MCF 10A (cell line): ENCODE results near the gene CPNE9. TPM values are rescaled to one million over a fixed set of nuclear protein-coding genes. Genes with fewer than 3 reads are reported as not detected.

Experiments
- BruUV-seq: library from RNA; stranded (reverse); fragments of 400-500 nt; replicated peaks from 2 replicates; lab custom pipeline; 2021; lab: Mats Ljungman, UMichigan
- CTCF ChIA-PET: fragments of 300-600 bp; sonication (Branson Sonifier 250); formaldehyde crosslinking; extraction: SDS; loops from one replicate; lab custom pipeline; 2021; ENCODE audit warnings: antibody characterized with exemption, inconsistent platforms; lab: Yijun Ruan, JAX
- POLR2A ChIA-PET: fragments of 300-600, 350-650 bp; sonication (Branson Sonifier 250); formaldehyde crosslinking; extraction: SDS; loops from one replicate; lab custom pipeline; 2020; ENCODE audit warnings: antibody characterized with exemption, inconsistent platforms; lab: Yijun Ruan, JAX
- DNase-seq: peaks from one replicate; pipeline ENCODE4 v3.0.0-alpha.2; 2018; ENCODE audit not compliant: unreplicated experiment
- H3K27ac Mint-ChIP-seq: one replicate; pipeline ENCODE4 v1.8.0; 2022; ENCODE audit warnings: mild to moderate bottlenecking, low read depth, mixed read lengths; ENCODE audit not compliant: unreplicated experiment
- H3K27me3 Mint-ChIP-seq: one replicate; pipeline ENCODE4 v1.8.0; 2022; ENCODE audit warnings: mixed read lengths; ENCODE audit not compliant: insufficient read depth, unreplicated experiment
- H3K36me3 Mint-ChIP-seq: one replicate; pipeline ENCODE4 v1.8.0; 2022; ENCODE audit warnings: mild to moderate bottlenecking, moderate library complexity, mixed read lengths; ENCODE audit not compliant: insufficient read depth, unreplicated experiment
- H3K4me1 Mint-ChIP-seq: one replicate; pipeline ENCODE4 v1.8.0; 2022; ENCODE audit warnings: mixed read lengths; ENCODE audit not compliant: insufficient read depth, unreplicated experiment
- H3K4me3 Mint-ChIP-seq: one replicate; pipeline ENCODE4 v1.8.0; 2022; ENCODE audit warnings: mild to moderate bottlenecking, moderate library complexity, mixed read lengths; ENCODE audit not compliant: unreplicated experiment
- H3K9me3 Mint-ChIP-seq: one replicate; pipeline ENCODE4 v1.8.0; 2022; ENCODE audit warnings: mixed read lengths; ENCODE audit not compliant: unreplicated experiment
- intact Hi-C: fragments of 100-400 bp; cut with micrococcal nuclease; formaldehyde crosslinking; loops from 2 replicates; pipeline ENCODE4 v1.14.1; 2022
- total RNA-seq: library from RNA; stranded (reverse); gene quantifications from 2 replicates; pipeline ENCODE4 v1.2.3, GENCODE V29; 2022
- TF ChIP-seq, protein P1 (sequence below): fragments of 200-600 bp; IDR thresholded peaks from one replicate; pipeline ENCODE4 v1.8.0; 2022; ENCODE audit warnings: antibody characterized with exemption, mild to moderate bottlenecking; ENCODE audit not compliant: unreplicated experiment

The CPNE9 gene
- total RNA-seq, 1 experiment from 2014 or later, result not detected

DNA sequence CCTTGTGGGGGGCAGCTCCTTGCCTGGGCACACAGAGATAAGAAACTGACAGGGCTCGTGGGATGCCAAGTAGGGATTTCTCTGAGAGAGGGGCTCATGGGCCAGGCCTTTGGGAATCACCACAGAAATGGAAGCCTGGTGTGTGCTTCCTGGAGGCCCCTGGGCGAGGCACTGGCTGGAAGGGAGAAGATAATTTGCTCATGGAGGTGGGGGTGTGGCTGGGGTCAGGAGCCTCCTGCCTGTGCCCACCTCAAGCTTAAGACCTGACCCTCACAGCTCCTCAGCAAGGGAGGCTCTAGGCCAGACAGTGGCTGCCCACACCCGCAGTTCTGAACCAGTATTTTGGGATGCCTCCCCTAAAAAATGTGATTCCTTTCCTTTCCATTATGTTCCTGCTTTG, 16.9 kb upstream of the CPNE9 start:
- Mint-ChIP-seq H3K9me3 (no peaks in the 10 kb centered on the region), H3K27me3 (no peaks in the 10 kb centered on the region), H3K27ac (no peak overlapping the region), H3K4me1 (no peaks in the 10 kb centered on the region), H3K4me3 (no peak overlapping the region), H3K36me3 (peaks cover 54% of the 10 kb centered on the region)
- no peak for DNase-seq
- intact Hi-C loops, result no loop called here
- TF ChIP-seq, protein P1, sequence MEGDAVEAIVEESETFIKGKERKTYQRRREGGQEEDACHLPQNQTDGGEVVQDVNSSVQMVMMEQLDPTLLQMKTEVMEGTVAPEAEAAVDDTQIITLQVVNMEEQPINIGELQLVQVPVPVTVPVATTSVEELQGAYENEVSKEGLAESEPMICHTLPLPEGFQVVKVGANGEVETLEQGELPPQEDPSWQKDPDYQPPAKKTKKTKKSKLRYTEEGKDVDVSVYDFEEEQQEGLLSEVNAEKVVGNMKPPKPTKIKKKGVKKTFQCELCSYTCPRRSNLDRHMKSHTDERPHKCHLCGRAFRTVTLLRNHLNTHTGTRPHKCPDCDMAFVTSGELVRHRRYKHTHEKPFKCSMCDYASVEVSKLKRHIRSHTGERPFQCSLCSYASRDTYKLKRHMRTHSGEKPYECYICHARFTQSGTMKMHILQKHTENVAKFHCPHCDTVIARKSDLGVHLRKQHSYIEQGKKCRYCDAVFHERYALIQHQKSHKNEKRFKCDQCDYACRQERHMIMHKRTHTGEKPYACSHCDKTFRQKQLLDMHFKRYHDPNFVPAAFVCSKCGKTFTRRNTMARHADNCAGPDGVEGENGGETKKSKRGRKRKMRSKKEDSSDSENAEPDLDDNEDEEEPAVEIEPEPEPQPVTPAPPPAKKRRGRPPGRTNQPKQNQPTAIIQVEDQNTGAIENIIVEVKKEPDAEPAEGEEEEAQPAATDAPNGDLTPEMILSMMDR, result no peak
- BruUV-seq, result no TSS peak
- ChIA-PET CTCF (interaction anchor here (1.0 kb wide), 1 partner anchor 8 kb away, joined by 3 read pairs; no protein-coding TSS in a partner anchor), POLR2A (no interaction called here)

DNA sequence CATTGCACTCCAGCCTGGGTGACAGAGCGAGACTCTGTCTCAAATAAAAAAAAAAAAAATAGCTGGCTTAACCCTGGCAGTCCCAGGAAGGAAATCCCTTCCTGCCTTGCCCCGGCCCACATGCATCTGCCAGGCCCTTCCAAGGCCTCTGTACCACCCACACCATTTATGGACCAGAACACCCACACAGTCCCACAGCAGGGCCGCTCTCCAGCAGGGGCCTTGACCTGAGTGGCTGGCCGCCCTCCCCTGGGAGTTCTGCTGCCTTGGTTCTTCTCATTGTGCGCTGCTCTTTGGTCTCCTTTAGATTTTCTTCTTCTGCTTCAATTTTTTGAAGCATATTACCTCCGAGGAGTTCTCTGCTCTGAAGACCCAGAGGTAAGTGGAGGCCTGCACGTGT, 16.1 kb upstream of the CPNE9 start:
- Mint-ChIP-seq H3K27ac (no peak overlapping the region), H3K36me3 (peaks cover 58% of the 10 kb centered on the region), H3K27me3 (no peaks in the 10 kb centered on the region), H3K4me1 (no peaks in the 10 kb centered on the region), H3K4me3 (no peak overlapping the region), H3K9me3 (no peaks in the 10 kb centered on the region)
- BruUV-seq, result no TSS peak
- TF ChIP-seq, protein P1, result no peak
- CTCF ChIA-PET, result no interaction called here
- POLR2A ChIA-PET, result no interaction called here
- intact Hi-C loops, result no loop called here
- no peak for DNase-seq

DNA sequence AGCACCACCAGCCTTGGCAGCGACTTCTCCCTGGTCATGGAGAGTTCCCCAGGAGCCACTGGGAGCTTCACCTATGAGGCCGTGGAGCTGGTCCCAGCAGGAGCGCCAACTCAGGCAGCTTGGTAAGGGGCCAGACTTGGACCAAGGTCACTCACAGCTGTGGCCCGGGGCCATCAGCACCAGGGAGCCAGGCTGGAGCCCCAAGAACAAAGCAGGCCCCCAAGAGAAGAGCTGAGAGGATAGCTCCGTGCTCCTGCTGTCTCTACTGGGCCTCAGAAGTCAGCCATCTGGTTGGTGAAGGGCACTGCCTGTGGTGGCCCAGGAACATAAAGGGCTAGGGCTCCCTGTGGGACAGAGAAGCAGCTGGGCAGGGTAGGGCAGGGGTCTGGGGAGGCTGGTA, 14.7 kb upstream of the CPNE9 start:
- ChIA-PET CTCF (interaction anchor here (0.9 to 1.0 kb wide), 2 partner anchors 26 to 185 kb away, joined by 4 read pairs; no protein-coding TSS in a partner anchor), POLR2A (interaction anchor here (0.7 kb wide), 1 partner anchor 718 kb away, joined by 3 read pairs; no protein-coding TSS in a partner anchor)
- Mint-ChIP-seq H3K4me3 (no peak overlapping the region), H3K36me3 (peaks cover 48% of the 10 kb centered on the region), H3K9me3 (no peaks in the 10 kb centered on the region), H3K27me3 (no peaks in the 10 kb centered on the region), H3K27ac (no peak overlapping the region), H3K4me1 (no peaks in the 10 kb centered on the region)
- TF ChIP-seq, protein P1, result no peak
- intact Hi-C loops, result no loop called here
- no peak for DNase-seq
- BruUV-seq, result no TSS peak

DNA sequence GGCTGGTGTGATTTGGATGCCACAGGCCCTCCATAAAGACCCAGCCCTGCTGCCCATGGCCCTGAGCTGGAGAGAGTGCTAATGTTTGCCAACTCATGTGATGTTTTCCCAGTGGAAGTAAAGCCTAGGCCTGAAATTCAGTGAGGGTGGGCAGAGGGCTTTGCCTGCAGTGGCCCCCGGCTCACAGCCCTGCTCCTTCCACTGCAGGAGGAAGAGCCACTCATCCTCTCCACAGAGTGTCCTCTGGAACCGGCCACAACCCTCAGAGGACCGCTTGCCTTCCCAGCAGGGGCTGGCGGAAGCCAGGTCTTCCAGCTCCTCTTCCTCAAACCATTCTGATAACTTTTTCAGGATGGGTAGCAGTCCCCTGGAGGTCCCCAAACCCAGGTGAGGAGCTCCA, 13.9 kb upstream of the CPNE9 start:
- no TSS peak for BruUV-seq
- Mint-ChIP-seq H3K27me3 (no peaks in the 10 kb centered on the region), H3K9me3 (no peaks in the 10 kb centered on the region), H3K4me1 (no peaks in the 10 kb centered on the region), H3K27ac (no peak overlapping the region), H3K4me3 (no peak overlapping the region), H3K36me3 (peaks cover 47% of the 10 kb centered on the region)
- intact Hi-C loops, result no loop called here
- ChIA-PET POLR2A (interaction anchor here (0.7 kb wide), 1 partner anchor 718 kb away, joined by 3 read pairs; no protein-coding TSS in a partner anchor), CTCF (interaction anchor here (0.9 to 1.0 kb wide), 2 partner anchors 26 to 186 kb away, joined by 4 read pairs; no protein-coding TSS in a partner anchor)
- DNase-seq, result no peak
- TF ChIP-seq, protein P1, result no peak
